ENCODE measurements around the gene ROBO1. TPM values are rescaled to one million over a fixed set of nuclear protein-coding genes. Genes with fewer than 3 reads are reported as not detected.

The ROBO1 gene
- total and polyA plus RNA-seq, 2 donors (not counting 1 experiment from before 2014, with no cell fraction given), result 0.27 to 3.2 TPM

GRCh38 chr3:79236496-79236895, 531.3 kb downstream of the ROBO1 start:
- Mint-ChIP-seq H3K27me3 (no peaks in the 10 kb centered on the region), H3K4me1 (no peaks in the 10 kb centered on the region), H3K27ac (no peak overlapping the region), H3K9me3 (ENCODE audit: insufficient read depth) (no peaks in the 10 kb centered on the region), H3K4me3 (no peak overlapping the region)
- no peaks in the 10 kb centered on the region for H3K79me2 ChIP-seq (ENCODE audit: control insufficient read depth, insufficient read depth, low read length)
- no peaks in the 10 kb centered on the region for H4K20me1 ChIP-seq (ENCODE audit: control insufficient read depth, insufficient read depth, low read length, poor library complexity, severe bottlenecking)
- ChIA-PET POLR2A (no interaction called here), CTCF (no interaction called here)
- peaks cover 0 to 4% (median 3%) of the 10 kb centered on the region in 3 donors for H3K9me3 ChIP-seq (ENCODE audit: control extremely low read depth in 1 of 3, control insufficient read depth in 2 of 3, insufficient read depth in 1 of 3, low read length in 2 of 3)
- no peaks in the 10 kb centered on the region for H3K27me3 ChIP-seq (replicated peaks in 1 of 4; ENCODE audit: control extremely low read depth in 1 of 4, control insufficient read depth in 3 of 4, insufficient read depth in 4 of 4, low read length in 3 of 4)
- H3K4me2 ChIP-seq (replicated peaks; ENCODE audit: low read depth, low read length, poor library complexity, severe bottlenecking), result no peak overlapping the region
- H3K27ac ChIP-seq (ENCODE audit: low read length in 2 of 2), result no peak overlapping the region
- ATAC-seq (ENCODE audit: low read depth) (no peak), DNase-seq (no peak)
- H2AFZ ChIP-seq (ENCODE audit: insufficient read depth, low read depth, low read length, poor library complexity, severe bottlenecking), result no peak overlapping the region
- TF ChIP-seq CTCF (IDR thresholded peaks at IDR 0.05), result no peak
- TF ChIP-seq EZH2 (IDR thresholded peaks at IDR 0.05; ENCODE audit: borderline replicate concordance, insufficient read depth, low read depth, low read length, poor library complexity, severe bottlenecking), result no peak
- no peaks in the 10 kb centered on the region for H3K4me1 ChIP-seq (ENCODE audit: control insufficient read depth in 2 of 2, insufficient read depth in 2 of 2, low read length in 2 of 2)
- H3K9ac ChIP-seq (ENCODE audit: low read length), result no peak overlapping the region
- H3K36me3 ChIP-seq (replicated peaks in 1 of 2; ENCODE audit: control extremely low read depth in 1 of 2, control insufficient read depth in 1 of 2, extremely low read depth in 1 of 2, insufficient read depth in 2 of 2, low read length in 1 of 2), result no peaks in the 10 kb centered on the region
- intact Hi-C loops (cut with micrococcal nuclease), result no loop called here
- no CpG with 5 or more reads among the region's 1 CpG for whole genome bisulfite sequencing (ENCODE audit: insufficient coverage)
- no peak overlapping the region for H3K4me3 ChIP-seq (ENCODE audit: control extremely low read depth in 1 of 5, extremely low read depth in 1 of 5, insufficient read depth in 1 of 5, low read depth in 2 of 5, low read length in 4 of 5)

GRCh38 chr3:79233431-79234060, 534.3 kb downstream of the ROBO1 start:
- Mint-ChIP-seq H3K27ac (no peak overlapping the region), H3K4me1 (no peaks in the 10 kb centered on the region), H3K9me3 (ENCODE audit: insufficient read depth) (no peaks in the 10 kb centered on the region), H3K4me3 (no peak overlapping the region), H3K27me3 (no peaks in the 10 kb centered on the region)
- no peak overlapping the region for H3K4me3 ChIP-seq (ENCODE audit: control extremely low read depth in 1 of 5, extremely low read depth in 1 of 5, insufficient read depth in 1 of 5, low read depth in 2 of 5, low read length in 4 of 5)
- CTCF ChIA-PET, result no interaction called here
- WGBS (ENCODE audit: insufficient coverage), result 94% methylated on average over 4 of the region's 7 CpGs
- no peak for DNase-seq
- intact Hi-C loops (cut with micrococcal nuclease), result no loop called here
- H3K27ac ChIP-seq (ENCODE audit: low read length in 2 of 2), result no peak overlapping the region
- H3K4me1 ChIP-seq (ENCODE audit: control insufficient read depth in 2 of 2, insufficient read depth in 2 of 2, low read length in 2 of 2), result no peaks in the 10 kb centered on the region
- H3K9ac ChIP-seq (ENCODE audit: low read length), result no peak overlapping the region
- ATAC-seq (ENCODE audit: low read depth), result no peak
- POLR2A ChIA-PET, result no interaction called here
- H3K4me2 ChIP-seq (replicated peaks; ENCODE audit: low read depth, low read length, poor library complexity, severe bottlenecking), result no peak overlapping the region
- TF ChIP-seq EZH2 (IDR thresholded peaks at IDR 0.05; ENCODE audit: borderline replicate concordance, insufficient read depth, low read depth, low read length, poor library complexity, severe bottlenecking) (no peak), CTCF (IDR thresholded peaks at IDR 0.05) (no peak)
- H3K79me2 ChIP-seq (ENCODE audit: control insufficient read depth, insufficient read depth, low read length), result no peaks in the 10 kb centered on the region
- H3K9me3 ChIP-seq (ENCODE audit: control extremely low read depth in 1 of 3, control insufficient read depth in 2 of 3, insufficient read depth in 1 of 3, low read length in 2 of 3), result peaks cover 0 to 3% (median 2%) of the 10 kb centered on the region in 3 donors
- no peaks in the 10 kb centered on the region for H4K20me1 ChIP-seq (ENCODE audit: control insufficient read depth, insufficient read depth, low read length, poor library complexity, severe bottlenecking)
- H3K27me3 ChIP-seq (replicated peaks in 1 of 4; ENCODE audit: control extremely low read depth in 1 of 4, control insufficient read depth in 3 of 4, insufficient read depth in 4 of 4, low read length in 3 of 4), result no peaks in the 10 kb centered on the region
- no peak overlapping the region for H2AFZ ChIP-seq (ENCODE audit: insufficient read depth, low read depth, low read length, poor library complexity, severe bottlenecking)
- no peaks in the 10 kb centered on the region for H3K36me3 ChIP-seq (replicated peaks in 1 of 2; ENCODE audit: control extremely low read depth in 1 of 2, control insufficient read depth in 1 of 2, extremely low read depth in 1 of 2, insufficient read depth in 2 of 2, low read length in 1 of 2)

Data from B cell (primary cell).